T-helper 22 cell (primary cell): ENCODE data around the gene ADARB1.

Source experiments
- DNase-seq: peaks from one replicate; pipeline ENCODE4 v3.0.0-alpha.2; 2020; ENCODE audit warnings: low read depth

Gene ADARB1

DNA sequence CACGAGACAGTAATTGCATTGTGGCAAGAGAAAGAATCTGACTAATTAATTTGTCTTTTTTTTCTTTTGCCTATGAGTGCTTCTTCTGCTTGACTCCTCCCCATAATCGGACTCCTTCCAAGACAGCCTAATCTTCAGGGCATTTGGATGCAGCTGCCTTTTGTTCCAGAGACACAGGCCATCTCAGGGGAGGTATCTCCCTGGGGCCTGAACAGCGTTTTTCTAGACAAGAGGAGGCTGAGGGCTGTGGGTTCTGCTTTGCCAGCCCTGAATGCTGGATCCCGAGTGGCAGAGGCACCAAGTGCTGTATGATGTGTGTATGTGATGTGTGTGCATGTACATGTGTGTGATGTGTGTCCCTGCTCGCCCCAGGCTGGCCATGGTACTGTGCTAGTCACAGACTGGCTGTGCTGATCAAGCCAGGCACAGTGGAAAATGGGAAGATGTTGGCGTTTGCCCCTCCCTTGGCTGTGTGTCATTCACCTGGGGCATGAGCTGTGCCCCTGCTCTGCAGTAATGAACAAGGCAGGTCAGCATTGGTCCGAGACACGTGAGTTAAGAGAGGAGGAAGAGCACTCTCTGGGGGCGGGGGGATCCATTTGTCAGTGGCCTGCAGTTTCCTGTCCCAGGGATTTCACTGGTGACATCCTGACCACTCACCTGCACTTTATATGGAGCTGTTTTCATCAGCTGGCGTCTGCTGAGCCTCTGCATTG lies 77.2 kb downstream of the ADARB1 start:
- no peak for DNase-seq

DNA sequence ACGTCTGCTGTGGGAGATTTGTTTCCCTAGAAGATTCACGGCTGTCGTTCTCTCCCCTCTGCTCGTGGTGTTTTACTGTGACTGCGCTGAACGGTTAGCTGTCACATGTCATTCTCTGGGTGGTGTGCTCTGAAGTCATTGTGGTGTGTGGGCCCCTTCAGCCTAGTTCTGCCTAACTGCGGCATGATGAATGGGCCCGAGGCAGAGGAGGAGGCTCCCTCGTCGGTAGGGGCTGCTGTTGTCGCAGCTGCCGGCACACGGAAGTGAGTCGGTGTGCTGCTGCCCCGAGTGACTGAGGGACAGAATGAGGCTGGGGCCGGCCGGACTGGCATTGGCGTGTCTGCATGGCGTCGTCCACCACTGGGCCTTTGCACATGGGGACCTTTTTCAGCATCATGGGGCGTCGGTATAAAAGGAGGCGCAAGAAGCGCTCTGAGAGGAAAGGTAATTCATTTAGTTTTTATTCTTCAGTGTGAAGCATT lies 77.9 kb downstream of the ADARB1 start:
- peak; percentile 21 for DNase-seq

DNA sequence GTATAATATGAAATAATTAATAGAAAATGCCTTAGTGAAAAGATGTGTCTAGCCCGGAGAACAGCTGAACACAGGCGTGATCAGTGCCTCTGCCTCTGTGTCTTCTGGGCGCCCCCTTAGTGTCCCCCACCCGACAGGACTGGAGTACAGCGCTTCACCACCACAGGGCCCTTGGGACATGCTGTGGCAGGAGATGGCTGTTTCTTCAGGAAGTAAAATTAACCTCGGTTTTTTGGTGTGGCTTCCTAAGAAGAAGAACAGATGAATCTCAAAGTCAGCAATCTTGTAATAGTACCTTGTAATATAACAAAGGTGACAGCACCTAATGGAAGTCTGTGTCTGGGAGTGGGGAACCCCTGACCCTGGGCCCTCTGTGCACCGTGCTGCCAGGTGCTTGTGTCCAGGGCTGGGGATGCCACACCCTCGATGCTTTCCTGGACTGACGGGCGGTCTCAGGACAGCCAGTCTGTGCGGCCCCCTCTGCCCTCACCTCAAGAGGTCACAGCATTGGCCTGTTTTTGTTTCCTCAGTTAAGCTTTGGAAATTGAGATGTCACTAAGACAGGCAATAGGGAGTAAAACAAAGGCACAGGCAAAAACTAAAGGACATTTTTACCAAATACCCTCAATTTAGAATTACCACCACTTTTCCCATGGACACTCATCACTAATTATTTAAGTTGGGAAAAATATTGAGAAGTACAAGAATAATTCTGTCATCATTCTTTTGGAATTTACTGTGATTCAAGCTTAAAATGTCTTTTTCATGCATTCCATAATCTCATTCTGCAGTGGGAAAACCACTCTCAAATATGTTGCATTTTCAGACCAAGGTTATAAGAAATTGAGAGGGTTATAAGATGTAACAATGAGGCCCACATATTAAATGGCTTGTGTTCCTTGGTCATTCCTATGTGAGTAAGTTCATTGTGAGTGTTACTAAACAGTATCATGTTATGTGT lies 79.3 kb downstream of the ADARB1 start:
- DNase-seq: no peak

DNA sequence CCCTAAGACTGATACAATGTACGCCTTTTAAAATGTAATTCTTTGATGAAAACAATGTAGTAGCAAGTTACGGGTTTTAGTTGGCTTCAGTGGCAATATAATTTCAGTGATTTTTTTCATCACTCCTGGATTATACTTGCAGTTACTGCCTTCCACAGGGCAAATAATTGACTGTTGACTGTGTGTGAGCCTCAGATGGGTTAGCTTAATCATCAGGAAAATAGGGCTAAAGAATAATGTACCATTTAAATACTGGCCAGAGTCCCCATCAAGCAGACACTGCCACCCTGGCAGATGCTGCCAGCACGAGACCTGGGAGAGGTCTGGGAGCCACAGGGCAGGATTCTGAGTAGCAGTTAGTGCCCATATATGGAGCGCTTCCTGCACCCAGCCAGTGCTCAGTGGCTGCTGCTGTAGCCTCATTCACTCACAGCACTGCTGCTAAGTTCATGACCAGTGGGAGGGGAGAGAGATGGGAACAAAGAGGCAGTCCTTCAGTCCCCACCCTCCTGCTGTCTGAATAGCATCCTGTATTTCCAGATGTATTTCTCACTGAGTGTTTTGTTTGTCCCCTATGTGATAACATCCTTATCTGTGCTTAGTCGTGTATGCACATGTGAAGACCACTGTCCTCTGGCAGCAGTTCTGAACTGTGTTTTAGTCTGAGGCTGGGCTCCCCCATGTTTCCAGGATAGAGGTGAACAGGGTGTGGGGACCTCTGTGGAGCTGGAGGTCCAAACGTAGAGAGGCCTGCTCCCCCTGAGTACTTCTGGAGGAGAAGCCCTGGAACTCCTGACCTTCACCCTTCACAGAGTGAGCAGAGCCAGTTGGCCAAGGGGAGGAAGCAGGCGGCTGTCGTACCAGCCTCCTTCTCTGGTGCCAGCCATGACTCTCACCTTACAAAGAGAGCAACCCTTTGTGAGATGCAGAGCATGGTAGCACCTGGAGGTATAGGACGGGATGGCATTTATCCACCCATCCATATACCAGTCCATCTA lies 80.4 kb downstream of the ADARB1 start:
- DNase-seq: peak; percentile 15

DNA sequence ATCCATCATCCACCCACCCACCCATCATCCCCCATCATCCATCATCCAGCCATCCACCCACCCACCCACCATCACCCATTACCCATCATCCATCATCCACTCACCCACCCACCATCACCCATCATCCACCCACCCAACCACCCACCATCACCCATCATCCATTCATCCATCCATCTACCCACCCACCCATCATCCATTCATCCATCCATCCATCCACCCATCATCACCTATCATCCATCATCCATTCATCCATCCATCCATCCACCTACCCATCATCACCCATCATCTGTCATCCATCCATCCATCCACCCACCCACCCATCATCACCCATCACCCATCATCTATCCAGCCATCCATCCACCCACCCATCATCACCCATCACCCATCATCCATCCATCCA lies 81.5 kb downstream of the ADARB1 start:
- no peak for DNase-seq

DNA sequence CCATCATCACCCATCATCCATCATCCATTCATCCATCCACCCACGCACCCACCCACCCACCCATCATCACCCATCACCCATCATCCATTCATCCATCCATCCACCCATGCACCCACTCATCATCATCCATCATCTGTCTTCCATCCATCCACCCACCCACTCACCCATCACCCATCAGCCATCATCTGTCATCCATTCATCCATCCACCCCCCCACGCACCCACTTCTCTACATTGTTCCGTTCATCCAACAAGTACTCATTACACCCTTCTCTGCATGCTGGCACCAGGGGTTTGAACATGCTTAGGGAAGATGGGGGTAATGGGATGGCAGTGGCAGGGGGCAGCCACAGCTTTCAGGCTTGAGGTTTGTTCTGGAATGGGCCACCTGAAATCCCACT lies 82.1 kb downstream of the ADARB1 start:
- DNase-seq: no peak

DNA sequence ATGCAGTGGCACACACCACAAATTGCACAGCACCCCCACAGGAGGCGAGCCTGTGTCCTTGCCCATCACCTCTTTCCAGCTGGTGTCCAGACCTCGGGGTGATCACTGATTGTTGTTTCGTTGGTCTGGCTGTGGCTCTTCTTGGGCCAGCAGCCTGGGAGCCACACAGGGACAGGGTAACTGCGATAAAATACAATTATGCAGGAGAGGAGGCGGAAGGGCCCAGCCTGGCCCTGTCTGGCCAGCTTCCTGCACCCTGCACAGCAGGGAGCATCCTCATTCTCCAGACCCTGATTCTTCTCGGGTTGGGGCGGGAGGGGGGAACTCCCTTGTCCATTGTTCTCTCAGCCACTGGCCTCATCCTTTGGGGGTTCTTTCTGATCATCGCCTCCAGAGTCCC lies 83.6 kb downstream of the ADARB1 start:
- DNase-seq: no peak

DNA sequence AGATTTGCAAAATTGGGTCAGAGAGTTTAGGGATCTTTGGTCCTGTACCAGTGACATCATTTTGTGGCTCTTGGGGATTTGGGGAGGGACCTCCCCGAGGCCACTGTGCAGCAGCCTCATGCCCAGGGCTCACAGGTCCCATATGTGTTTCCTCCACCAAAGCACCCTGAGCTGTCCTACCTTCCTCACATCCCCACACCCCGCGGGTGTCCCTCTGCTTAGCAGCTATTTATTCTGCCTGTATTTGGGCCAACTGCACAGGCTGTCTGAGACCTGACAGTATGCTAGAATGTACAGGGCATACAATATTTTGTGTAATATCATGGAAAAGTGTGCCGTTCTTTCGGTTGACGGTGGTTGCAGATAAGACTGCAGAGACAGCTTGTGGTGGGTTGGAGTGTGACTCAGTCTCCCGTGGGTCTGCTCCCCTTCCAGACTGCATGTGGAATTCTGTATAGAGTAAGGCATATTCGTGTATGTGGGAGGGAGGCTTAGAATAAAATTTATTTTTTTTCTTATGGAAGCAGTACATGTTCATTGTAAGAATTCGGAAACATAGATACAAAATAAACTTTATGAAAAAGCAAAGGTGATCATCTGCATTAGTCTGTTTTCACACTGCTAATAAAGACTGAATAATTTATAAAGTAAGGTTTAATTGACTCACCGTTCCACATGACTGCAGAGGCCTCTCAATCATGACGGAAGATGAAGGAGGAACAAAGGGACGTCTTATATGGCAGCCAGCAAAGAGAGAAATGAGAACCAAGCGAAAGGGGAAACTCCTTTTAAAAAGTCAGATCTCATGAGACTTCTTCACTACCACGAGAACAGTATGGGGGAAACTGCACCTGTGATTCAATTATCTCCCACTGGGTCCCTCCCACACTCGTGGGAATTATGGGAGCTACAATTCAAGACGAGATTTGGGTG lies 84.4 kb downstream of the ADARB1 start:
- DNase-seq: no peak

DNA sequence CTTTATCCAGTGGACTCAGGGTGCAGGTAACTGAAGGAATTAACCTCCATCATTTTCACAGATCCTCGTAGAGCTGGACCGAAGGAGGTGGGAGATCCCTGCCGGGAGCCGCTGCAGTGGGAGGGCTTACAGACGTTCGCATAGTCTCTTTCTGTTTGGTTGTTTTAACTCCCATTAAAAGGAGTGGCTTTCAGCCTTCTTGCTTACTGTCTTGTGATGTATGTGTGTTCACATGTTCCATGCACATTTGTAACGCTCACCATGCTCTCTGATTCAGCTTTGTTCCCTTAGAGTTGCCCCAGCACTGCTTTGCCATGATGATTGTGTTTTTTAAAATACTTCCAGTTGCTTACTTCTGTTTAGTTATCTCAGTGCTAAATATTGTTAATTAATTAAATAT lies 85.8 kb downstream of the ADARB1 start:
- DNase-seq: no peak

DNA sequence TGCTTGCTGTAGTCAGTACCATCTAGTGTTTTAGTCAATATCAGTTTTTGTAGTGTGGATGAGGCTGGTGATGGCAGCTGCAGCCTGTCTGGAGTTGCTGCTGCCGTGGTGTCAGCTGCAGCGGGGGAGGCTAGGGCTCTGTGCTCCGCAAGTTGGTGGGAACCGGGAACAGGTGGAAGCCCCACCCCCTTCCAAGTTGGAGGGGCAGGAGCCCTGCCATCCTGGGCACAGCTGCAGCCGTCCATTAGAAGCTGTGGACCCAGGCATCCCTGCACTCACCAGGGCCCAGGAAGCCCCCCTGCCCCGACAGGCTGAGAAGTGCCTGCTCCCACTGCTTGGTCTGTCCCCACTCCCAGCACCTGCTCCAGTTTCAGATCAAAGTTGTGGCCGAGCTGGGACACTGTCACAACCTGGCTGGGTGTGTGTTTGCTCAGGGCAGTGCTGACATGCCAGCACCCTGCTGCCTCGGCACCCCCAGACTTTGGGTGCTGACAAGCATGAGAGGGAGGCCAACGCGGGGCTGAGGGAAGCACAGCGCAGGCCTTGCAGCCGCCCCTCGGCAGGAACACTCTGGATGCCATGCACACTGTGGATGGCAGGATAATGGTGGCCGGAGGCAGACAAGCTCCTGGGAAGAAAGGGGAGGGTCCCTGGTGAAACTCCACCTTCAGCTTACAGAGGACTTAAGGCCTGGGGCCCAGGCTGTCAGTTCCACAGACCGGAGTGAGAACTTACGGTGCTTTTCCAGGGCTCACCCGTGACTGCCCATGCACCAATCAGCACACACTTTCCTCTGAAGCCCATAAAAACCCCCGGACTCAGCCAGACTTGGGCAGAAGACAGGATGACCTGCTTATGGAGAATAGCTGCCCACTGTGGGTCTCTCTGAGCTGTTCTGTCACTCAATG lies 86.9 kb downstream of the ADARB1 start:
- no peak for DNase-seq

DNA sequence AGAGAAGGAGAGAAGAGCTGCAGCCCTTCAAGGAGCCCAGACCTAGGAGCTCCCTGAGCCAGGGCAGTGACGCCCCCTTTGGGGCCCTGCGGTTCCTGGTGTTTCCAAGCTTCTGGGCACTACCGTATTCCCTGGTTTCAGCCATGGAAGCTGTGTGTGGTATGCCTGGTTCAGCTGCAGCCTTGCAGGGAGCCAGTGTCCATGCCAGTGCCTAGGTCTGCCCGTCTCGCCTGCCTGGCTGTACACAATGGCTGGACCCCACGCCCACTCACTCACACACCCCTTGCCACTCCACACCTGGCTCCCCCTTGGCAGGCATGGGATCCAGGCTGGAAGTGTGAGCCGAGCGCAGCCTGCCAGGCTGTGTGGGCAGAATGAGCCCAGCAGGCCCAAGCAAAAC lies 87.7 kb downstream of the ADARB1 start:
- DNase-seq: no peak

DNA sequence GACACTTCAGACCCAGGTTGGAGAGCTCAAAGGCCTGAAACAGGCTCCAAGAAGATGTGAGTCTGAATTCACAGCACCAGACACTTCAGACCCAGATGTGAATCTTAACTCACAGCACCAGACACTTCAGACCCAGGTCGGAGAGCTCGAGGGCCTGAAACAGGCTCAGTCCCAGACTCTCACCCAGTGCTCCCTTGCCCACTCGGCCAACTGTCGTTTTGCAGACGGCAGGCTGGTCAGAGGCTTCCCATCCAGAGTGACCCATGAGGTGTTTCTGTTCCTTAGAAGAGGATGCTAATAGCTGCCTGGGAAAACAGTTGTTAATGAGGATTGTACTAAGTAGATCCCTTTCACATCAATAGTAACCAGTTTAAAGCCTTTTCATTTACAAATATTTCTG lies 88.4 kb downstream of the ADARB1 start:
- DNase-seq: no peak

DNA sequence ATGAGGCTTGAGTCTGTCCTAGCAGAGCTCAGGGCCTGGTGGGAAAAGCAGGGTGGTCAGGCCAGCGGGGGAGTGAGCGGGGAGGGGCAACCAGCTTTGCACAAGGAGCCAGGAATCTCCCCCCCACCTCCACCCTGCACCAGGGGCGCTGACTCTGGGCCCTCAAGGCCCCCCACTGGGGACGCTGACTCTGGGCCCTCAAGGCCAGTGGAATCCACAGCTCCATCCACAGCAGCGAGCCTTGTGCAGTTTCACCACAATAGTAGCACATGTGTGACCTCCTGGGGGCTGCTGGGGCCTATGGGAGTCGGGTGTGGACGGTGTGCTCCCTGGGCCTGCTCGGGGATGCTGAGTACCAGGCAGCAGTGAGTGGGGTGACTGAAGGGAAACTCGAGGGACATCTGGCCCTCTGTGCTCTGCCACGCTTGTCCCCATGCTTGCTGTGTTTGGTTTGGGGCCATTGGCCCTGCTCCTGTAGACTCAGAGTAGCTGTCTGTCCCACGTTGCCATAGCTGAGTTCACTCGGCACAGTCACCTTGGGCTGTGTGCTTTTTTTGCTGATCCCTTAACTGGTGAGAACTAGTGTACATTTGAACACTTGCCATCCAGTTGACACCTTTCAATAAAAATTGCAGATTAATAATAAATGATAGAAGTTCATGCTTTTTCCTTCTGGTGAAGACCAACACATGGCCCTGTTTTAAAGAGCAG lies 89.2 kb downstream of the ADARB1 start:
- no peak for DNase-seq

DNA sequence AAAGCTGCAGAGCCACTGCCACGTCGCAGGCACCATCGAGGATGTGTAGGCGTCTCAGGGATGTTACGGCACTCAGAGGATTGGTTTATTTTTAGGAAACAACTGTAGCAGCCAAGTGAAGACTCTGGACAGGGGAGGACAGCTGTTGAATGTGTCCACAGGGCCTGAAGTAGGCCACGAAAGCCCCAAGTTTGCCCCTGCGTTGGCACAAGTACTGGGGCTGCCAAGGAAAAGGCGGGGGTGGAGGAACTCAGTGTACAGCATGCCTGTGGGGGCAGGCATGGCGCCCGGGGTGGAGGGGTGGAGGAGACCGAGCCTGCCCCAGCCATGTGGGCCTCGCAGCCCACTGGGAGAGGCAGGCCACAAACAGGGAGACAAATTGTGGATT lies 89.7 kb downstream of the ADARB1 start:
- no peak for DNase-seq

DNA sequence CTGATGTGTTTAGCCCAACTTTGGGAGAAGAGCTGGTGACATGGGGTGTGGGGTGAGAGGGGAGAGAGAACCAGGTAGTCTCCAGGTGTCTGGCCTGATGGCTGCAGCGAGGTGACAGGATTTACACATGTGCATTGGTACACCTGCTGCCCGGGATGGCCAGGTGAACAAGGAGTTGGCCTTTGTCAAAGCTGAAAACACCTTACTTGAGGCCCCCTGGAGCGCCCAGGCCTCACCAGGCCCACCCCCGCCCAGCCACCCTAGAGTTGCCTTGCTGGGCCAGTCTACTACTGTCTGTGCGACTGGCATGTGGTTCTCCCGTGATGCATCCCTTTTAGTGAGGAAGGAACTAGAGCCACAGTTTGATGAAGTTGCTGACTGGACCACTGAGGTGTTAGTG lies 90.5 kb downstream of the ADARB1 start:
- no peak for DNase-seq

DNA sequence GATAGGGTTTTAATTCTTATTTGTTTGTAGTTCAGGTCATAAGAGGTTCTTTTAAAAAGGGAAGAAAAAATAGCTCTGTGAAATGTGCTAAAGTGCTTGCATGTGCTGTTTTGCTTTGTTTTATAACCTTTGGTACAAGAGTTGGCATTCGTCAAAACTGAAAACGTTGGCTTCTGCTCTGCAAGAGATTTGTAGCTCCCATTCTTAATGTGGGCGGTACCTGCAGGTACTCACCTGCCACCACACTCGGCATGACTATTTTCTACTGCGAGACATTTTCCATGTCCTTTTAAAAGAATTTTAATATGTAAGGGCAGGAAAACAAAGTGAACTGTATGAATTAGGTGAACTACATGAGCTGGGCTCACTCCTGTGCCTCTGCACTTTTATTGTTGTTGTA lies 92.6 kb downstream of the ADARB1 start:
- no peak for DNase-seq

DNA sequence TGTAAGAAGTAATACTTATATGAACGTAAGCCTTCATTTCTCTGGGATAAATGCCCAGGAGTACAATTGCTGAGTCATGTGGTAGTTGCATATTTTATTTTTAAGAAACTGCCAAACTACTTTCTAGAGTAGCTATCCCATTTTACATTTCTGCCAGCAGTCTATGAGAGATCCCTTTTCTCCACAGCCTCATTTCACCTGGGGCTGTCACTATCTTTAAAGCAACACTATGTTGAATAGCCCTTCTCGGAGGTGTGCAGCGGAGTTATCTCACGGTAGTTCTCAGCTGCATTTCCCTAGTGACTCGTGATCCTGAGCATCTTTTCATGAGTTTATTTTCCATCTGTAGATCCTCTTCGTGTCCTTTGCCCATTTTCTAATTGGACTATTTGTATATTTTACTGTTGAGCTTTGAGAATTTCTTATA lies 93.4 kb downstream of the ADARB1 start:
- DNase-seq: no peak

DNA sequence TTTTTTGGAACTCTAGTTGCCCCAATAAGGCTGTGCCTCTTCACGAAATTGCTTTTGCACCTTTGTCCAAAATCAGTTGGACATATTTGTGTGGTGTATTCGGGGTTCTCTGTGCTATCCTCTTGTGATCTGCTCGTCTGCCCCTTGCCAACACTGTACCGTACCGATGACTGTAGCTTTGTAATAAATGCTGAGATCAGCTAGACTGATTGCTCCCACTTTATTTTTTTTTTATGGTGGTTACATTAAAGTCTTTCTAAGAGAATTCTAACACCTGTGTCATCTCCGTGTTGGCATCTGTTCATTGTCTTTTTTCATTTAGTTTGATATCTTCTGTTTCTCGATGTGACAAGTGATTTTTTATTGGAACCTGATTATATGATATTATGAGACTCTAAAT lies 94.1 kb downstream of the ADARB1 start:
- DNase-seq: no peak

DNA sequence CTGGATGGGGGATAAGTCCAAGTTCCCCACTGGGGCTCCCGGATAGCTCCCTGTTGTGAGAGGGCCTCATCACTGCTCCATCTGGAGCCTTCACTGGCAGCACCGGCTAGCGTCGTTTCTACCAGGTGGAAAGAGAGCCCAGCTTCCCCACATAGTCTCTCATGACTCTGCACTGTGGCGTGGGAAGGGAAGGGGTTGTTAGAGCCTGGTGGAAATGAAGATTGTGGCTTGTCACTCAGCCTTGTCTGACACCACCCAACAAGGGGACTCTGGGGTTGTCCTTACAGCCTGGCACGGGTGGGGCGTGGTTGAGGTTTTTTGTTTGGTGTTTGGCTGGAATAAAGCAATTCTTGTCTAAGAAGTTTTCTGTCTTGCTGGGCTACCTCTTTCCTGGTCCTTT lies 94.6 kb downstream of the ADARB1 start:
- no peak for DNase-seq
